Caki2 (cell line): ENCODE results near the gene CTRB1. TPM values are rescaled to one million over a fixed set of nuclear protein-coding genes. Genes with fewer than 3 reads are reported as not detected.
"Not testable (repeated sequence)": the region's sequence is repeated elsewhere in the genome, so short reads cannot be mapped to it uniquely, and the experiment has no call there.

Experiments used
- DNase-seq: peaks from one replicate; pipeline ENCODE4 v3.0.0-alpha.2; 2015; ENCODE audit warnings: low read depth
- in situ Hi-C: cut with HindIII; loops from 2 replicates; pipeline ENCODE4 v1.10.0; 2016; ENCODE audit warnings: low sequenced_read_pairs, low pct_unique_long_range_greater_than_20kb, mixed read lengths
- total RNA-seq: library from RNA; depleted of rRNA; stranded (reverse); fragments of >200 nt; shearing (Covaris generic); gene quantifications from 2 replicates; pipeline ENCODE4 v1.2.3, GENCODE V29; 2014; ENCODE audit warnings: low replicate concordance

The CTRB1 gene
- total RNA-seq, 1 experiment from 2014 or later: not detected

- DNase-seq: no peak
- in situ Hi-C loops: no loop called here
Observed at GRCh38 chr16:75202069-75202590, 16.7 kb upstream of the CTRB1 start.

GRCh38 chr16:75203096-75203495, 15.7 kb upstream of the CTRB1 start:
- in situ Hi-C loops: no loop called here
- no peak for DNase-seq

- in situ Hi-C loops: no loop called here
- DNase-seq: no peak
Observed at GRCh38 chr16:75203667-75204409, 14.9 kb upstream of the CTRB1 start.

- in situ Hi-C loops: no loop called here
- DNase-seq: no peak
Observed at GRCh38 chr16:75204410-75204758, 14.4 kb upstream of the CTRB1 start.

GRCh38 chr16:75204905-75205304, 13.9 kb upstream of the CTRB1 start:
- in situ Hi-C loops, DNase-seq: not testable (repeated sequence)

GRCh38 chr16:75205438-75205837, 13.3 kb upstream of the CTRB1 start:
- in situ Hi-C loops, DNase-seq: not testable (repeated sequence)

- in situ Hi-C loops, DNase-seq: not testable (repeated sequence)
Observed at GRCh38 chr16:75205961-75206748, 12.6 kb upstream of the CTRB1 start.

- in situ Hi-C loops: no loop called here
- no peak for DNase-seq
Observed at GRCh38 chr16:75206749-75207451, 11.9 kb upstream of the CTRB1 start, which contains the start of gene CTRB2. CTRB2 (minus strand) TSS chr16:75207161; CDS start chr16:75207141, 20 bp downstream.

GRCh38 chr16:75207831-75208230, 11.0 kb upstream of the CTRB1 start:
- DNase-seq: no peak
- in situ Hi-C loops: no loop called here

GRCh38 chr16:75208242-75208825, 10.5 kb upstream of the CTRB1 start:
- in situ Hi-C loops: no loop called here
- no peak for DNase-seq

- no peak for DNase-seq
- in situ Hi-C loops: no loop called here
Observed at GRCh38 chr16:75208861-75209505, 9.8 kb upstream of the CTRB1 start.

GRCh38 chr16:75209514-75209913, 9.3 kb upstream of the CTRB1 start:
- in situ Hi-C loops, DNase-seq: not testable (repeated sequence)

- in situ Hi-C loops: no loop called here
- DNase-seq: no peak
Observed at GRCh38 chr16:75209944-75210343, 8.8 kb upstream of the CTRB1 start.

GRCh38 chr16:75211286-75211685, 7.5 kb upstream of the CTRB1 start:
- in situ Hi-C loops: not testable (repeated sequence)

GRCh38 chr16:75216127-75216526, 2.7 kb upstream of the CTRB1 start:
- in situ Hi-C loops: no loop called here

More at GRCh38 chr16:75211286-75211685, 7.5 kb upstream of the CTRB1 start:
- DNase-seq: not testable (repeated sequence)

GRCh38 chr16:75216576-75216975, 2.2 kb upstream of the CTRB1 start:
- in situ Hi-C loops: no loop called here
- DNase-seq: no peak

More at GRCh38 chr16:75216127-75216526, 2.7 kb upstream of the CTRB1 start:
- DNase-seq: no peak

- in situ Hi-C loops: no loop called here
- no peak for DNase-seq
Observed at GRCh38 chr16:75217389-75217851, 1.4 kb upstream of the CTRB1 start.

- no peak for DNase-seq
- in situ Hi-C loops: no loop called here
Observed at GRCh38 chr16:75219088-75219487, 300 bp downstream of the CTRB1 start.
